MM.1S (cell line): Measurements from ENCODE around the gene TTLL1.

ENCODE experiments used
- DNase-seq: peaks from one replicate; pipeline ENCODE4 v3.0.0-alpha.2; 2015
- H2AFZ ChIP-seq: fragments of 300-600 bp; sonication (generic); 2 replicates; pipeline ENCODE4 v1.6.0; 2016; ENCODE audit warnings: antibody characterized with exemption, low read length
- H3F3A ChIP-seq: fragments of 300-600 bp; sonication (generic); 2 replicates; pipeline ENCODE4 v1.6.1; 2016; ENCODE audit warnings: mild to moderate bottlenecking, antibody characterized with exemption, low read length, moderate library complexity, mixed read lengths; ENCODE audit not compliant: insufficient read depth
- H3K27ac ChIP-seq: fragments of 300-600 bp; sonication (generic); 2 replicates; pipeline ENCODE4 v1.5.1; 2016; ENCODE audit warnings: mild to moderate bottlenecking, low read length
- H3K27me3 ChIP-seq: fragments of 300-600 bp; sonication (generic); replicated peaks from 2 replicates; pipeline ENCODE4 v1.6.0; 2016; ENCODE audit warnings: low read length; ENCODE audit not compliant: insufficient read depth
- H3K36me3 ChIP-seq: fragments of 300-600 bp; sonication (generic); replicated peaks from 2 replicates; pipeline ENCODE4 v1.6.1; 2016; ENCODE audit warnings: mild to moderate bottlenecking, low read length, mixed read lengths; ENCODE audit not compliant: insufficient read depth
- H3K4me1 ChIP-seq: fragments of 300-600 bp; sonication (generic); 2 replicates; pipeline ENCODE4 v1.6.1; 2016; ENCODE audit warnings: low read length, mixed read lengths
- H3K4me2 ChIP-seq: fragments of 300-600 bp; sonication (generic); 2 replicates; pipeline ENCODE4 v1.6.0; 2016; ENCODE audit warnings: low read depth, low read length
- H3K4me3 ChIP-seq: fragments of 300-600 bp; sonication (generic); 2 replicates; pipeline ENCODE4 v1.5.1; 2016; ENCODE audit warnings: low read length, mixed read lengths
- H3K79me2 ChIP-seq: fragments of 300-600 bp; sonication (generic); 2 replicates; pipeline ENCODE4 v1.6.1; 2016; ENCODE audit warnings: mixed run types, low read length, mixed read lengths
- H3K9ac ChIP-seq: fragments of 300-600 bp; sonication (generic); 2 replicates; pipeline ENCODE4 v1.6.1; 2016; ENCODE audit warnings: low read length, mixed read lengths
- H3K9me2 ChIP-seq: fragments of 300-600 bp; sonication (generic); replicated peaks from 2 replicates; pipeline ENCODE4 v1.6.1; 2016; ENCODE audit warnings: mild to moderate bottlenecking, low read length, mixed read lengths; ENCODE audit not compliant: insufficient read depth
- H3K9me3 ChIP-seq: fragments of 300-600 bp; sonication (generic); replicated peaks from 2 replicates; pipeline ENCODE4 v1.6.1; 2016; ENCODE audit warnings: mild to moderate bottlenecking, low read length, mixed read lengths; ENCODE audit not compliant: insufficient read depth
- H4K20me1 ChIP-seq: fragments of 300-600 bp; sonication (generic); 2 replicates; pipeline ENCODE4 v1.6.1; 2016; ENCODE audit warnings: mild to moderate bottlenecking, low read length, moderate library complexity, mixed read lengths; ENCODE audit not compliant: insufficient read depth
- EZH2 ChIP-seq: fragments of 300-600 bp; sonication (generic); optimal IDR thresholded peaks from 2 replicates; pipeline ENCODE3; 2017; ENCODE audit warnings: low read depth, mild to moderate bottlenecking, antibody characterized with exemption, low read length, mixed read lengths
- EZH2phosphoT487 ChIP-seq: fragments of 300-600 bp; sonication (generic); IDR thresholded peaks from 2 replicates; pipeline ENCODE4 v1.6.1; 2018; ENCODE audit warnings: antibody characterized with exemption, low read length
- TF ChIP-seq, protein P1 (sequence below): fragments of 300-600 bp; sonication (generic); IDR thresholded peaks from 2 replicates; pipeline ENCODE4 v1.5.1; 2016; ENCODE audit warnings: antibody characterized with exemption, low read length, mixed read lengths

The TTLL1 gene

DNA sequence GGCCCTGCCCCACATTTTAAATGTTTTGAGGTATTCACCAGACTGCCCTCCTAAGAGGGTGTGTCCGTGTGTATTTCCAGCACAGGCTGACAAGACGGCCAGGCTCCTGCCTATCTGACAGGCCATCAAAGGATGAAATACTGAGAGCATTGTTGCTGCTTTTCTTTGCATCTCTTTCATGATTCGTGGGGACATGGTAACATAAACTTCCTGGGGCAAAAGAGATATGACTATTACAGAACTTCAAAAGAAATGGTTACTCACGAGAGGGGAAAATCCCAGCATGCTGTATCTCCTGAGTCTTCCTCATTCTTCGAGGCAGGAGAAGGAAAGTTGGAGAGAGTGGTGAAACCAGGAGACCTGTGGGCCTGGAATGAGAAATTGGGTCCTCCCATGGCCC, 11.0 kb upstream of the TTLL1 start:
- Histone ChIP-seq H3K4me3 (no peak overlapping the region), H2AFZ (no peak overlapping the region), H3K36me3 (no peaks in the 10 kb centered on the region), H3K4me1 (peaks cover 4% of the 10 kb centered on the region), H3K27ac (no peak overlapping the region), H3F3A (no peaks in the 10 kb centered on the region; the same call in 1 of the 2 replicates), H3K4me2 (no peak overlapping the region), H3K27me3 (no peaks in the 10 kb centered on the region), H3K9ac (no peak overlapping the region), H3K9me3 (no peaks in the 10 kb centered on the region), H4K20me1 (no peaks in the 10 kb centered on the region), H3K9me2 (no peaks in the 10 kb centered on the region), H3K79me2 (no peaks in the 10 kb centered on the region)
- TF ChIP-seq, protein P1, sequence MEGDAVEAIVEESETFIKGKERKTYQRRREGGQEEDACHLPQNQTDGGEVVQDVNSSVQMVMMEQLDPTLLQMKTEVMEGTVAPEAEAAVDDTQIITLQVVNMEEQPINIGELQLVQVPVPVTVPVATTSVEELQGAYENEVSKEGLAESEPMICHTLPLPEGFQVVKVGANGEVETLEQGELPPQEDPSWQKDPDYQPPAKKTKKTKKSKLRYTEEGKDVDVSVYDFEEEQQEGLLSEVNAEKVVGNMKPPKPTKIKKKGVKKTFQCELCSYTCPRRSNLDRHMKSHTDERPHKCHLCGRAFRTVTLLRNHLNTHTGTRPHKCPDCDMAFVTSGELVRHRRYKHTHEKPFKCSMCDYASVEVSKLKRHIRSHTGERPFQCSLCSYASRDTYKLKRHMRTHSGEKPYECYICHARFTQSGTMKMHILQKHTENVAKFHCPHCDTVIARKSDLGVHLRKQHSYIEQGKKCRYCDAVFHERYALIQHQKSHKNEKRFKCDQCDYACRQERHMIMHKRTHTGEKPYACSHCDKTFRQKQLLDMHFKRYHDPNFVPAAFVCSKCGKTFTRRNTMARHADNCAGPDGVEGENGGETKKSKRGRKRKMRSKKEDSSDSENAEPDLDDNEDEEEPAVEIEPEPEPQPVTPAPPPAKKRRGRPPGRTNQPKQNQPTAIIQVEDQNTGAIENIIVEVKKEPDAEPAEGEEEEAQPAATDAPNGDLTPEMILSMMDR, result no peak
- TF ChIP-seq EZH2phosphoT487 (no peak), EZH2 (no peak)
- DNase-seq, result no peak

DNA sequence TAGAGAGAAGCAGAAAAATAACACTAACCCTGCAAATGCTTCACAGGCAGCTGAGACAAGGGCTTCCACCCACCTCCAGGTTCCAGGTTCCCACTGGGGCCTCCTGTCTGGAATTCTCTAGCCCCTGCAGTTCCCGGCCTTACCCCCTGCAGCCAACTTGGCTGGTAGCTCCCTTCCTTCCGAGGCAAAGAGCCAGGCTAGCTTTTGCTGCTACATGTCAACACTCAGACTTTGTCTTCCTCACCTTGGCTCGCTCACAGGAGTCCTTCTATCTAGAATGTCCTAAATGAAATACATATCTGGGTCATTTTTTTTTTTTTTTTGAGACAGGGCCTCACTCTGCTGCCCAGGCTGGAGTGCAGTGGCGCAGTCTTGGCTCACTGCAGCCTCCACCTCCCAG, 9.9 kb upstream of the TTLL1 start:
- DNase-seq, result no peak

DNA sequence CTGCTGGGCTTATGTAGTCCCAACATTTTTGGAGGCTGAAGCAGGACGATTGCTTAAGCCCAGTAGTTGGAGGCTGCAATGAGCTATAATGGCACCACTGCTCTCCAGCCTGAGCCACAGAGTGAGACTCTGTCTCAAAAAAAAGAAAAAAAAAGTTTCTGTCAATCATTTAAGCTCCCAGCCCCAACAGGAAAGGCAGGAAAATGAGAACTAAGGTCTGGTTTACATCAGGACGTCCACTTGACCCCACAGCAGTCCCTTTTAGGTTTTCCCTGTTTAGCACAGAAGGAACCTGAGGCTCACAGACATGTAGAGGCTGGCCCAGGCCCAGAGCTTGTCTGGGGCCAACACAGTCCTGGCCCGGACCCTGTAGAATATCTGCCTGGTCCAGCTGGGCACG, 9.2 kb upstream of the TTLL1 start:
- Histone ChIP-seq H3K4me2 (no peak overlapping the region), H3K4me1 (no peaks in the 10 kb centered on the region), H3K4me3 (no peak overlapping the region), H3K27ac (no peak overlapping the region), H3K9ac (no peak overlapping the region), H2AFZ (no peak overlapping the region), H3K9me2 (no peaks in the 10 kb centered on the region), H4K20me1 (no peaks in the 10 kb centered on the region), H3K36me3 (no peaks in the 10 kb centered on the region), H3K9me3 (no peaks in the 10 kb centered on the region), H3K79me2 (no peaks in the 10 kb centered on the region), H3K27me3 (no peaks in the 10 kb centered on the region; the same call in 1 of the 2 replicates), H3F3A (no peaks in the 10 kb centered on the region)
- TF ChIP-seq, protein P1, result no peak
- TF ChIP-seq EZH2phosphoT487, result no peak
- no peak for TF ChIP-seq EZH2
- no peak for DNase-seq

More for the DNA sequence above, 9.9 kb upstream of the TTLL1 start:
- H3K79me2 ChIP-seq, result no peaks in the 10 kb centered on the region
- H3K27me3 ChIP-seq, result no peaks in the 10 kb centered on the region; the same call in 1 of the 2 replicates
- no peak overlapping the region for H3K27ac ChIP-seq
- no peaks in the 10 kb centered on the region for H4K20me1 ChIP-seq
- H3K36me3 ChIP-seq, result no peaks in the 10 kb centered on the region
- no peak overlapping the region for H2AFZ ChIP-seq
- H3K9me2 ChIP-seq, result no peaks in the 10 kb centered on the region
- H3K4me3 ChIP-seq, result no peak overlapping the region
- H3K9me3 ChIP-seq, result no peaks in the 10 kb centered on the region
- TF ChIP-seq EZH2 (no peak), EZH2phosphoT487 (no peak)
- TF ChIP-seq, protein P1, result no peak
- no peaks in the 10 kb centered on the region for H3F3A ChIP-seq
- no peak overlapping the region for H3K4me2 ChIP-seq
- H3K9ac ChIP-seq, result no peak overlapping the region
- H3K4me1 ChIP-seq, result peaks cover 4% of the 10 kb centered on the region

DNA sequence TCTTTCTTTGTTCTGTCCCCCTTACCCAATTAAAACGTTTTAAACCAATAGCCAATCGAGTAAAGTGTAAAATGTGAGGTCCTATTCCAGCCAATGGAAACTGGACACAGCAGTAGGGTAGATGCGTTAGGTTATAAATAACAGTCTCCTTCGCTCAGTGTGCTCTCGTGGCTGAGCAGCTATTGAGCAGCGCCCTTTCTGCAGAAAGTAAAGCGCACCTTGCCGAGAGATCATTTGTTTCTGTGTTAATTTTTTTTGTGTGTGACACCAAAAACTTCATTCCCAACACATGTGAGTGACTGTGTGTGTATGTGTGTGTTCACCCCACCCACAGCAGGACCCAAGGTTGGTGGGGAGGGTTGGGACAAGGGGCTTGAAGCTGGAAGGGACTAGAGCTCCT, 7.2 kb upstream of the TTLL1 start:
- Histone ChIP-seq H3K79me2 (no peaks in the 10 kb centered on the region), H4K20me1 (no peaks in the 10 kb centered on the region), H3K36me3 (no peaks in the 10 kb centered on the region), H3K9me3 (no peaks in the 10 kb centered on the region), H3K27me3 (no peaks in the 10 kb centered on the region; the same call in 1 of the 2 replicates), H2AFZ (no peak overlapping the region), H3K9ac (no peak overlapping the region), H3K9me2 (no peaks in the 10 kb centered on the region), H3F3A (no peaks in the 10 kb centered on the region), H3K4me2 (no peak overlapping the region), H3K4me3 (no peak overlapping the region), H3K4me1 (no peaks in the 10 kb centered on the region), H3K27ac (no peak overlapping the region)
- DNase-seq, result no peak
- TF ChIP-seq EZH2 (no peak), EZH2phosphoT487 (no peak)
- TF ChIP-seq, protein P1, result no peak
